ENCODE data around the gene NOD1. TPM values are rescaled to one million over a fixed set of nuclear protein-coding genes. Genes with fewer than 3 reads are reported as not detected.

The NOD1 gene
- 6.9 and 9.9 TPM in 2 replicates for total RNA-seq

GRCh38 chr7:30478349-30479201 is at the start of gene NOD1:
Gene NOD1, minus strand, starts transcription at chr7:30478784. Its CDS starts 21,863 bp downstream, at chr7:30456921.

GRCh38 chr7:30504301-30505173 is 26.0 kb upstream of the NOD1 start, which contains the start of gene GGCT:
Gene GGCT, minus strand, starts transcription at chr7:30504829. Its CDS starts 120 bp downstream, at chr7:30504709.

Other genes starting within 250 kb of the NOD1 start
- 6.5 and 8.3 TPM in 2 replicates for gene ZNRF2, start 194.2 kb downstream of the NOD1 start, total RNA-seq
- 13.9 and 19.8 TPM in 2 replicates for gene GGCT, start 26.0 kb upstream of the NOD1 start, total RNA-seq
- 244 and 257 TPM in 2 replicates for gene GARS1, start 116.1 kb upstream of the NOD1 start, total RNA-seq
- gene CRHR2, start 203.7 kb upstream of the NOD1 start, total RNA-seq, result not detected in 2 replicates